Activated CD4-positive, CD25-positive, alpha-beta regulatory T cell treated with anti-CD3 and anti-CD28 coated beads, Interleukin-2, amount 50 U/mL, for 16 hours (primary cell): Measurements from ENCODE around the gene HCRTR2.
"Not testable (repeated sequence)": the region's sequence is repeated elsewhere in the genome, so short reads cannot be mapped to it uniquely, and the experiment has no call there.

ENCODE experiments used
- DNase-seq: peaks from one replicate; pipeline ENCODE4 v3.0.0-alpha.2; 2020; ENCODE audit warnings: low read depth, low spot score

The HCRTR2 gene

GRCh38 chr6:55174211-55175026 lies at the start of gene HCRTR2:
Gene HCRTR2, plus strand, starts transcription at chr6:55174515. Its CDS starts 73 bp downstream, at chr6:55174588.
- DNase-seq, result no peak

GRCh38 chr6:55130806-55131324 lies 43.5 kb upstream of the HCRTR2 start:
- no peak for DNase-seq

- no peak for DNase-seq
Measured at GRCh38 chr6:55131616-55132015, 42.7 kb upstream of the HCRTR2 start.

GRCh38 chr6:55136916-55137315 lies 37.4 kb upstream of the HCRTR2 start:
- DNase-seq, result no peak

GRCh38 chr6:55137929-55138693 lies 36.2 kb upstream of the HCRTR2 start:
- no peak for DNase-seq

GRCh38 chr6:55141611-55142010 lies 32.7 kb upstream of the HCRTR2 start:
- DNase-seq, result no peak

- no peak for DNase-seq
Measured at GRCh38 chr6:55142610-55143009, 31.7 kb upstream of the HCRTR2 start.

GRCh38 chr6:55153284-55153683 lies 21.0 kb upstream of the HCRTR2 start:
- no peak for DNase-seq

- not testable (repeated sequence) for DNase-seq
Measured at GRCh38 chr6:55158784-55159183, 15.5 kb upstream of the HCRTR2 start.

- no peak for DNase-seq
Measured at GRCh38 chr6:55167860-55168259, 6.5 kb upstream of the HCRTR2 start.

GRCh38 chr6:55175078-55176049 lies 1.0 kb downstream of the HCRTR2 start:
- no peak for DNase-seq

GRCh38 chr6:55176958-55177357 lies 2.6 kb downstream of the HCRTR2 start:
- no peak for DNase-seq

- DNase-seq, result no peak
Measured at GRCh38 chr6:55180258-55180657, 5.9 kb downstream of the HCRTR2 start.

- no peak for DNase-seq
Measured at GRCh38 chr6:55182016-55182650, 7.8 kb downstream of the HCRTR2 start.

GRCh38 chr6:55184782-55185530 lies 10.6 kb downstream of the HCRTR2 start:
- no peak for DNase-seq

- DNase-seq, result no peak
Measured at GRCh38 chr6:55198715-55199114, 24.4 kb downstream of the HCRTR2 start.

- DNase-seq, result no peak
Measured at GRCh38 chr6:55199239-55199638, 24.9 kb downstream of the HCRTR2 start.

GRCh38 chr6:55208478-55209458 lies 34.5 kb downstream of the HCRTR2 start:
- no peak for DNase-seq

- no peak for DNase-seq
Measured at GRCh38 chr6:55210952-55211351, 36.6 kb downstream of the HCRTR2 start.
